ENCODE data around the gene SNX25. TPM values are rescaled to one million over a fixed set of nuclear protein-coding genes. Genes with fewer than 3 reads are reported as not detected.

The SNX25 gene
- total and polyA plus RNA-seq, 8 donors, result 2.6 to 36.8 (median 8.3) TPM

DNA sequence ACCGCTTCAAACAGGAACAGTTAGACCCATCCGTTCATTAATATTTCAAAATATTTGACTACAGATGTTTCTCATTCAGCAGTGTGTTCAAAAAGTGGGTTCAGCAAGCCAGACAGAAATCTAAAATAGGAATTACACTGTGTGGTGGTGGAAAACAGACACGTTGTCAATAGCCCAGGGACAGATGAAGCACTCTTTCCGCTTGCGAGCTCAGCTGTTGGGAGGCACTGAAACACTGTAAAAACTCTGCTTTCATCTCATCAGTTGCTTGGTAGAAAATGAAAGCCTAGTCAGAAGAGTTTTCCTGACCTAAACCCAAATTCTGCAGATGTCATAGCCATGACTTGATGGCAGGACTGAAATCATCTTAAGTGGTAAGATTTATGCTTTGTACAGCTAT is 147.8 kb downstream of the SNX25 start:
- TF ChIP-seq EP300 (IDR thresholded peaks at IDR 0.05) (no peak), POLR2AphosphoS5 (IDR thresholded peaks at IDR 0.05) (no peak), POLR2A (IDR thresholded peaks at IDR 0.05) (no peak)
- TF ChIP-seq, protein P1, sequence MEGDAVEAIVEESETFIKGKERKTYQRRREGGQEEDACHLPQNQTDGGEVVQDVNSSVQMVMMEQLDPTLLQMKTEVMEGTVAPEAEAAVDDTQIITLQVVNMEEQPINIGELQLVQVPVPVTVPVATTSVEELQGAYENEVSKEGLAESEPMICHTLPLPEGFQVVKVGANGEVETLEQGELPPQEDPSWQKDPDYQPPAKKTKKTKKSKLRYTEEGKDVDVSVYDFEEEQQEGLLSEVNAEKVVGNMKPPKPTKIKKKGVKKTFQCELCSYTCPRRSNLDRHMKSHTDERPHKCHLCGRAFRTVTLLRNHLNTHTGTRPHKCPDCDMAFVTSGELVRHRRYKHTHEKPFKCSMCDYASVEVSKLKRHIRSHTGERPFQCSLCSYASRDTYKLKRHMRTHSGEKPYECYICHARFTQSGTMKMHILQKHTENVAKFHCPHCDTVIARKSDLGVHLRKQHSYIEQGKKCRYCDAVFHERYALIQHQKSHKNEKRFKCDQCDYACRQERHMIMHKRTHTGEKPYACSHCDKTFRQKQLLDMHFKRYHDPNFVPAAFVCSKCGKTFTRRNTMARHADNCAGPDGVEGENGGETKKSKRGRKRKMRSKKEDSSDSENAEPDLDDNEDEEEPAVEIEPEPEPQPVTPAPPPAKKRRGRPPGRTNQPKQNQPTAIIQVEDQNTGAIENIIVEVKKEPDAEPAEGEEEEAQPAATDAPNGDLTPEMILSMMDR (IDR thresholded peaks at IDR 0.05), result no peak
- no peak overlapping the region for H3K27ac ChIP-seq
- peaks cover 0 to 48% (median 40%) of the 10 kb centered on the region in 4 donors for H3K36me3 ChIP-seq
- WGBS, 5 donors, result 90 to 94% (median 93%) methylated on average over 5 of the region's 5 CpGs
- H3K9me3 ChIP-seq, result no peaks in the 10 kb centered on the region
- H3K4me3 ChIP-seq, result no peak overlapping the region
- no peak for DNase-seq
- H3K27me3 ChIP-seq, result no peaks in the 10 kb centered on the region
- intact Hi-C loops (cut with DNase I; ENCODE audit: low total_unique reads), result no loop called here
- H3K4me1 ChIP-seq, result no peaks in the 10 kb centered on the region

DNA sequence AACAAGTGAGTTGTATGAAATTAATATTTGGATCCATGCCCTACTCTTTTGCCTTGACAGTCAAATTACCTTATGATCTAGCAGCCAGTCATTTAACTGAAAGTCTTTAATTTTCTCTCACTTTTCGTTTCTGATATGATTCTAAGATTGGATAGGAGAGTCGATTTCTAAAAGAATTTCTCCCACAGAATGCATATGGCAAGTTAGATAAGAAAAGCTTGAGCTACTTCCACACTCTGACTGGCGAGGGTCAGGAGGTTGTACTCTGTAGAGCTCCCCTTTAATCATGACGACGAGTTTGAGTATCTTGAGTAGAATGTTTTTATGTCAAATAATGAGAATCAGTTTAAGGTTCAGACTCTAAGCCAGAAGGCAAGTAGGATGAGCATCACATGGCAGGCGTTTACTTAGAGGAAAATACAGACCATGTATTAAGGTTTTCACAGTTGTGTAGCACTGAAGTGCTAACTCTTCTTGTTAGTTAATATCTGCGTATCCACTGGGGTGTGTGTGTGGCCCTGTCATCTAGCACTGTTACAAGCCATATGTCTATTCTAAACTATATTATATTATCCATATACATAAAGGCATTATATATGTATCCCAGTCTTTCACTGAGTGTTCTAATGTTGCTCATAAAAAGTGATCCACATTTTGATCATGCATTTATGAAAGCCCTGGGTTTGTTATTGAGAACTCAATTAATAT is 148.5 kb downstream of the SNX25 start:
- intact Hi-C loops (cut with DNase I; ENCODE audit: low total_unique reads), result no loop called here
- Histone ChIP-seq H3K27me3 (no peaks in the 10 kb centered on the region), H3K4me3 (no peak overlapping the region), H3K4me1 (no peaks in the 10 kb centered on the region), H3K27ac (no peak overlapping the region), H3K9me3 (no peaks in the 10 kb centered on the region), H3K36me3 (peaks cover 0 to 47% (median 35%) of the 10 kb centered on the region in 4 donors)
- TF ChIP-seq EP300 (IDR thresholded peaks at IDR 0.05) (no peak), POLR2AphosphoS5 (IDR thresholded peaks at IDR 0.05) (no peak), POLR2A (IDR thresholded peaks at IDR 0.05) (no peak)
- TF ChIP-seq, protein P1 (IDR thresholded peaks at IDR 0.05), result no peak
- 81 to 89% (median 85%) methylated on average over 7 of the region's 7 CpGs for WGBS, 5 donors
- DNase-seq, result no peak

DNA sequence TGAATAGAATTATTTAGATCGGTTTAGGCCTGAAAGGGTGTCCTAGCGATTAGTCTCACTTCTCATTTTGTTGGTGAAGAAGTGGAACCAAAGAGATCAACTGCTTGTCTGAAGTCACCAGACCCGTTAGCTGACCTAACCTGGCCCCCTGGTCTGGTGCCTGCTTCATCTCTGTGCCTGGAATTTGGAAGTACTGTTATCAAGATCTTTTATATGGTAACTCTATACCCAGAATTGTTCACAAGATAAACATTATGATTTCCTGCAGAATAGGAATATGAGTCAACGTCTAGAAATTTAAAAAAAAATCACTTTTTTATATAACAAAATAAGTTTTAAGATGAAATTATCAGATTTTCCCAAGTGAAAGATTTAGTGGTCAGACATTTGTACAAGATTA is 149.1 kb downstream of the SNX25 start:
- TF ChIP-seq POLR2AphosphoS5 (IDR thresholded peaks at IDR 0.05) (no peak), EP300 (IDR thresholded peaks at IDR 0.05) (no peak), POLR2A (IDR thresholded peaks at IDR 0.05) (no peak)
- TF ChIP-seq, protein P1 (IDR thresholded peaks at IDR 0.05), result no peak
- no peaks in the 10 kb centered on the region for H3K9me3 ChIP-seq
- WGBS, 5 donors, result 77 to 86% (median 77%) methylated on average over 4 of the region's 4 CpGs
- H3K4me3 ChIP-seq, result no peak overlapping the region
- H3K27me3 ChIP-seq, result no peaks in the 10 kb centered on the region
- no peak overlapping the region for H3K27ac ChIP-seq
- H3K4me1 ChIP-seq, result no peaks in the 10 kb centered on the region
- peaks cover 0 to 49% (median 32%) of the 10 kb centered on the region in 4 donors for H3K36me3 ChIP-seq
- DNase-seq, result no peak
- intact Hi-C loops (cut with DNase I; ENCODE audit: low total_unique reads), result no loop called here

DNA sequence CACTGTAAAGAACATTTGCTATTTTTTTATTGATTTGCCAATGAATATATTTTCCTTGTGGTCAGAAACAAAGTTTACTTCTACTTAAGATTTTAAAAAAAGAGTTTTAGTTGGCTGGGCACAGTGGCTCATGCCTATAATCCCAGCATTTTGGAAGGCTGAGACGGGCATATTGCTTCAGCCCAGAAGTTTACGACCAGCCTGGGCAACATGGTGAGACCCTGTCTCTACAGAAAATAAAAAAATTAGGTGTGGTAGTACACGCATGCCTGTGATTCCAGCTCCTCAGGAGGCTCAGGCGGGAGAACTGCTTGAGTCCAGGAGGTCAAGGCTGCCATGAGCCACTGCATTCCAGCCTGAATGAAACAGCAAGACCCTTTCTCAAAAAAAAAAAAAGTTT is 149.6 kb downstream of the SNX25 start:
- H3K4me1 ChIP-seq, result no peaks in the 10 kb centered on the region
- peaks cover 0 to 45% (median 27%) of the 10 kb centered on the region in 4 donors for H3K36me3 ChIP-seq
- H3K4me3 ChIP-seq, result no peak overlapping the region
- no peak for DNase-seq
- H3K27me3 ChIP-seq, result no peaks in the 10 kb centered on the region
- H3K27ac ChIP-seq, result no peak overlapping the region
- 93 to 98% (median 96%) methylated on average over 4 of the region's 4 CpGs for WGBS, 5 donors
- TF ChIP-seq POLR2A (IDR thresholded peaks at IDR 0.05) (no peak), POLR2AphosphoS5 (IDR thresholded peaks at IDR 0.05) (no peak), EP300 (IDR thresholded peaks at IDR 0.05) (no peak)
- TF ChIP-seq, protein P1 (IDR thresholded peaks at IDR 0.05), result no peak
- H3K9me3 ChIP-seq, result no peaks in the 10 kb centered on the region
- intact Hi-C loops (cut with DNase I; ENCODE audit: low total_unique reads), result no loop called here

Data from stomach (tissue), 9 donors.